Measurements from ENCODE around the gene PCK2. TPM values are rescaled to one million over a fixed set of nuclear protein-coding genes. Genes with fewer than 3 reads are reported as not detected.

Gene PCK2
- total and polyA plus RNA-seq, 2 of the 13 experiments (the other 11 are each of a cell fraction or from before 2014, with no cell fraction given) = 129 to 272 TPM

GRCh38 chr14:24051789-24052655 lies 42.1 kb upstream of the PCK2 start, which contains the start of gene CARMIL3 (continued):
- TF ChIP-seq ZNF512 (CRISPR knock-in tag; IDR thresholded peaks at IDR 0.05) (peak; percentile 39; the same call in 1 of the 2 replicates), FOXP4 (CRISPR knock-in tag; IDR thresholded peaks at IDR 0.05) (0 out of 2 replicates have a peak, but pooled peaks have one; percentile 33), ZNF710 (CRISPR knock-in tag; IDR thresholded peaks at IDR 0.05; ENCODE audit: borderline replicate concordance) (no peak), ZNF841 (CRISPR knock-in tag; IDR thresholded peaks at IDR 0.05; ENCODE audit: borderline replicate concordance) (no peak), FOSL1 (CRISPR knock-in tag; IDR thresholded peaks at IDR 0.05; ENCODE audit: borderline replicate concordance) (peak; percentile 46; the same call in 1 of the 2 replicates), ONECUT2 (CRISPR knock-in tag; IDR thresholded peaks at IDR 0.05) (no peak), SKIL (CRISPR knock-in tag; IDR thresholded peaks at IDR 0.05; ENCODE audit: borderline replicate concordance) (peak; percentile 48; the same call in 1 of the 2 replicates), ATF1 (CRISPR knock-in tag; IDR thresholded peaks at IDR 0.05) (no peak), ZNF484 (CRISPR knock-in tag; IDR thresholded peaks at IDR 0.05; ENCODE audit: borderline replicate concordance, low read depth) (peak; percentile 68; the same call in 1 of the 2 replicates), ZNF180 (CRISPR knock-in tag; IDR thresholded peaks at IDR 0.05; ENCODE audit: borderline replicate concordance, low read depth) (peak; percentile 82; the same call in 1 of the 2 replicates), BATF2 (CRISPR knock-in tag; IDR thresholded peaks at IDR 0.05) (no peak; the same call in 1 of the 2 replicates), TOPORS (CRISPR knock-in tag; IDR thresholded peaks at IDR 0.05) (no peak; the same call in 1 of the 2 replicates), NCOA1 (CRISPR knock-in tag; IDR thresholded peaks at IDR 0.05) (no peak; the same call in 1 of the 2 replicates), PRPF4 (IDR thresholded peaks at IDR 0.05; ENCODE audit: low read depth, low read length, poor library complexity, severe bottlenecking) (no peak), MATR3 (CRISPR knock-in tag; IDR thresholded peaks at IDR 0.05) (peak; percentile 59; the same call in 1 of the 2 replicates), MAF1 (CRISPR knock-in tag; IDR thresholded peaks at IDR 0.05; ENCODE audit: borderline replicate concordance) (peak; percentile 86), PCBP1 (IDR thresholded peaks at IDR 0.05; ENCODE audit: borderline replicate concordance, low read depth, low read length) (0 out of 2 replicates have a peak, but pooled peaks have one; percentile 13)
